Lung (tissue), 5 donors: ENCODE results near the gene CASP12. TPM values are rescaled to one million over a fixed set of nuclear protein-coding genes. Genes with fewer than 3 reads are reported as not detected.

Source experiments
- polyA plus RNA-seq, 2 donors: library from polyadenylated mRNA; stranded (reverse); fragments of 200-250 nt; gene quantifications; one replicate each; pipeline ENCODE4 v1.2.1, GENCODE V29; 2013
- small RNA-seq: library from RNA; depleted of rRNA; stranded (forward); fragments of <200 nt; gene quantifications from one replicate; pipeline ENCODE3, GENCODE V24; 2014; ENCODE audit warnings: low replicate concordance
- total RNA-seq, 2 donors: library from RNA; depleted of rRNA in 1 of 2; stranded (reverse); fragments of >200 nt in 1 of 2; gene quantifications; one replicate each; pipeline ENCODE4 v1.2.1, GENCODE V29; 2014 to 2021
- donor health status: Bipolar disorder and iron deficiency.
- donor health status: healthy.
- donor health status: DM: yes; HTN: yes; CAD: no.

CASP12 gene
- total and polyA plus RNA-seq, 4 donors = 0.15 to 1.1 (median 0.61) TPM

Small RNAs within 50 kb of the gene (small RNA-seq; reads per million reads assigned to genes)
- not detected for gene AP002004.1

Other genes starting within 250 kb of the CASP12 start
- gene CASP4, start 70.1 kb upstream of the CASP12 start, total RNA-seq = 100 to 1,000 TPM in 1 of 2 donors, 10 to 100 TPM in 1; 63.0 to 154 TPM
- gene CASP4, start 70.1 kb upstream of the CASP12 start, polyA plus RNA-seq = 100 to 1,000 TPM; 104 to 188 TPM
- 1 to 10 TPM; 1.6 to 2.1 TPM for gene CASP5, start 124.7 kb upstream of the CASP12 start, total RNA-seq
- 10 to 100 TPM in 1 of 2 donors, under 1 TPM in 1; 0.41 to 16.3 TPM for gene CASP5, start 124.7 kb upstream of the CASP12 start, polyA plus RNA-seq
- gene CASP1, start 136.7 kb upstream of the CASP12 start, total RNA-seq = 10 to 100 TPM; 38.5 to 50.8 TPM
- gene CASP1, start 136.7 kb upstream of the CASP12 start, polyA plus RNA-seq = 100 to 1,000 TPM in 1 of 2 donors, 10 to 100 TPM in 1; 30.2 to 115 TPM
- gene CARD16, start 146.9 kb upstream of the CASP12 start, total RNA-seq = 10 to 100 TPM; 31.6 to 43.0 TPM
- gene CARD16, start 146.9 kb upstream of the CASP12 start, polyA plus RNA-seq = 100 to 1,000 TPM in 1 of 2 donors, 10 to 100 TPM in 1; 83.3 to 169 TPM
- not detected for gene CARD18, start 241.3 kb upstream of the CASP12 start, total RNA-seq
- not detected for gene CARD18, start 241.3 kb upstream of the CASP12 start, polyA plus RNA-seq